SK-N-SH (cell line): ENCODE measurements around the gene ATP2B2. TPM values are rescaled to one million over a fixed set of nuclear protein-coding genes. Genes with fewer than 3 reads are reported as not detected.

Experiments used
- CTCF ChIA-PET: fragments of 300-600, 350-600 bp; formaldehyde crosslinking; extraction: SDS; loops from one replicate; lab custom pipeline; 2021; lab: Yijun Ruan, JAX
- POLR2A ChIA-PET: fragments of 350-600 bp; sonication (Branson Sonifier 250); formaldehyde crosslinking; extraction: SDS; loops from one replicate; lab custom pipeline; 2020; ENCODE audit warnings: antibody characterized with exemption, inconsistent platforms; lab: Yijun Ruan, JAX
- DNase-seq: peaks from one replicate; pipeline ENCODE4 v3.0.0; 2012
- H2AFZ ChIP-seq: fragments of 200-600 bp; sonication (generic); 2 replicates; pipeline ENCODE4 v1.8.1; 2016; ENCODE audit warnings: antibody characterized with exemption, mild to moderate bottlenecking, low read depth
- H3F3A ChIP-seq: fragments of 200-600 bp; sonication (generic); replicated peaks from 2 replicates; pipeline ENCODE3; 2016; ENCODE audit warnings: antibody characterized with exemption, mild to moderate bottlenecking; ENCODE audit not compliant: insufficient read depth
- H3K27ac ChIP-seq, 2 experiments: fragments of 200-500 bp in 1 of 2; fragments of 200-600 bp in 1 of 2; sonication (Bioruptor generic) in 1 of 2; sonication (generic), shearing (Covaris generic) in 1 of 2; 2 replicates each; pipeline versions ENCODE4 v1.5.1 to v1.6.1; 2014 to 2016; ENCODE audit warnings: low read depth in 2 of 2, inconsistent platforms in 1 of 2, low read length in 1 of 2, mild to moderate bottlenecking in 1 of 2, mixed read lengths in 1 of 2
- H3K27me3 ChIP-seq: fragments of 200-600 bp; sonication (generic), shearing (Covaris generic); 2 replicates; pipeline ENCODE4 v1.6.1; 2016; ENCODE audit warnings: mixed run types; ENCODE audit not compliant: insufficient read depth
- H3K36me3 ChIP-seq, 2 experiments: fragments of 200-500 bp in 1 of 2; fragments of 200-600 bp in 1 of 2; sonication (Bioruptor generic) in 1 of 2; sonication (generic) in 1 of 2; replicated peaks in 1 of 2; 2 replicates each; pipeline versions ENCODE3 to v1.5.1; 2014 to 2016; ENCODE audit warnings: low read length in 1 of 2, mild to moderate bottlenecking in 1 of 2; ENCODE audit not compliant: insufficient read depth in 2 of 2, control insufficient read depth in 1 of 2
- H3K4me1 ChIP-seq, 2 experiments: fragments of 200-500 bp in 1 of 2; fragments of 200-600 bp in 1 of 2; sonication (Bioruptor generic) in 1 of 2; sonication (generic), shearing (Covaris generic) in 1 of 2; 2 replicates each; pipeline versions ENCODE4 v1.5.1 to v1.6.1; 2014 to 2016; ENCODE audit warnings: low read depth in 1 of 2, low read length in 1 of 2, mixed run types in 1 of 2; ENCODE audit not compliant: insufficient read depth in 2 of 2, control insufficient read depth in 1 of 2
- H3K4me2 ChIP-seq: fragments of 200-600 bp; sonication (generic), shearing (Covaris generic); 2 replicates; pipeline ENCODE4 v1.6.1; 2017; ENCODE audit warnings: mixed run types
- H3K4me3 ChIP-seq, 2 experiments: fragments of 200-500 bp in 1 of 2; fragments of 200-600 bp in 1 of 2; sonication (Bioruptor generic) in 1 of 2; sonication (generic), shearing (Covaris generic) in 1 of 2; 2 replicates each; pipeline versions ENCODE4 v1.5.1 to v1.8.1; 2014 to 2016; ENCODE audit warnings: low read depth in 2 of 2, inconsistent platforms in 1 of 2, low read length in 1 of 2, mild to moderate bottlenecking in 1 of 2, mixed read lengths in 1 of 2, moderate library complexity in 1 of 2
- H3K79me2 ChIP-seq: fragments of 200-600 bp; sonication (generic); 2 replicates; pipeline ENCODE4 v1.8.1; 2017; ENCODE audit warnings: mild to moderate bottlenecking; ENCODE audit not compliant: insufficient read depth
- H3K9ac ChIP-seq: fragments of 200-600 bp; sonication (generic); 2 replicates; pipeline ENCODE4 v1.6.1; 2017; ENCODE audit warnings: mixed run types
- H3K9me2 ChIP-seq: fragments of 200-600 bp; sonication (generic); 2 replicates; pipeline ENCODE4 v1.6.1; 2017; ENCODE audit warnings: mixed run types
- H3K9me3 ChIP-seq: fragments of 200-600 bp; sonication (generic); 2 replicates; pipeline ENCODE4 v1.6.1; 2017; ENCODE audit warnings: mixed run types, mild to moderate bottlenecking, moderate library complexity
- H4K20me1 ChIP-seq: fragments of 200-600 bp; sonication (generic); 2 replicates; pipeline ENCODE4 v1.6.1; 2017; ENCODE audit warnings: mild to moderate bottlenecking, mixed run types; ENCODE audit not compliant: insufficient read depth
- ELF1 ChIP-seq: IDR thresholded peaks from 2 replicates; pipeline ENCODE4 v1.4.0; 2012
- EZH2phosphoT487 ChIP-seq: fragments of 200-600 bp; sonication (generic); IDR thresholded peaks from 2 replicates; pipeline ENCODE4 v1.6.1; 2017; ENCODE audit warnings: low read depth, mixed run types, mild to moderate bottlenecking, antibody characterized with exemption, moderate library complexity, borderline replicate concordance
- FOSL2 ChIP-seq: IDR thresholded peaks from 2 replicates; pipeline ENCODE4 v1.4.0; 2012; ENCODE audit warnings: low read depth, mild to moderate bottlenecking, moderate library complexity, borderline replicate concordance
- FOXJ3 ChIP-seq: sonication (generic); formaldehyde crosslinking; IDR thresholded peaks from 2 replicates; pipeline ENCODE4 v1.5.1; 2020; ENCODE audit warnings: mild to moderate bottlenecking, missing genetic modification reagents
- FOXM1 ChIP-seq: IDR thresholded peaks from 2 replicates; pipeline ENCODE4 v1.4.0; 2012; ENCODE audit warnings: low read depth, mild to moderate bottlenecking
- GABPA ChIP-seq: IDR thresholded peaks from 2 replicates; pipeline ENCODE4 v1.4.0; 2012; ENCODE audit warnings: low read depth, mild to moderate bottlenecking
- GATA2 ChIP-seq: sonication (generic); formaldehyde crosslinking; IDR thresholded peaks from 2 replicates; pipeline ENCODE4 v1.5.0; 2020; ENCODE audit warnings: mild to moderate bottlenecking, missing genetic modification reagents
- MEF2A ChIP-seq: IDR thresholded peaks from 2 replicates; pipeline ENCODE4 v1.4.0; 2012; ENCODE audit warnings: low read depth, borderline replicate concordance
- MXI1 ChIP-seq: IDR thresholded peaks from 2 replicates; pipeline ENCODE4 v1.6.1; 2012; ENCODE audit warnings: mild to moderate bottlenecking, low read depth, low read length, improper control_type of control experiment
- NFIC ChIP-seq: IDR thresholded peaks from 2 replicates; pipeline ENCODE4 v1.4.0; 2012; ENCODE audit warnings: borderline replicate concordance
- POLR2AphosphoS5 ChIP-seq: IDR thresholded peaks from 2 replicates; pipeline ENCODE4 v1.6.1; 2012; ENCODE audit warnings: low read depth, low read length
- RAD21 ChIP-seq: IDR thresholded peaks from 2 replicates; pipeline ENCODE4 v1.6.1; 2012; ENCODE audit warnings: mild to moderate bottlenecking, low read length
- RFX5 ChIP-seq: IDR thresholded peaks from 2 replicates; pipeline ENCODE4 v1.6.1; 2012; ENCODE audit warnings: mild to moderate bottlenecking, improper control_type of control experiment, low read length
- TCF12 ChIP-seq: IDR thresholded peaks from 2 replicates; pipeline ENCODE4 v1.4.0; 2012
- TEAD4 ChIP-seq: IDR thresholded peaks from 2 replicates; pipeline ENCODE4 v1.4.0; 2012; ENCODE audit warnings: mild to moderate bottlenecking, borderline replicate concordance; ENCODE audit not compliant: insufficient read depth
- WGBS: methylation state at CpG from one replicate; pipeline ENCODE4 v1.1.6; 2017; ENCODE audit warnings: low lambda C conversion rate; 5-methylcytosine and 5-hydroxymethylcytosine counted together
- polyA plus RNA-seq, 3 experiments: library from polyadenylated mRNA; depleted of rRNA; stranded (reverse); fragments of >200 nt; gene quantifications; 2 replicates each; pipeline ENCODE4 v1.2.3, GENCODE V29; 2012
- TF ChIP-seq, protein P1 (sequence below): IDR thresholded peaks from 2 replicates; pipeline ENCODE4 v1.4.0; 2012; ENCODE audit warnings: low read depth
- TF ChIP-seq, protein P2 (sequence below): IDR thresholded peaks from 2 replicates; pipeline ENCODE4; 2012

Gene ATP2B2
- polyA plus RNA-seq, 1 of the 3 experiments (the other 2 are of a cell fraction), result 0.15 TPM

DNA sequence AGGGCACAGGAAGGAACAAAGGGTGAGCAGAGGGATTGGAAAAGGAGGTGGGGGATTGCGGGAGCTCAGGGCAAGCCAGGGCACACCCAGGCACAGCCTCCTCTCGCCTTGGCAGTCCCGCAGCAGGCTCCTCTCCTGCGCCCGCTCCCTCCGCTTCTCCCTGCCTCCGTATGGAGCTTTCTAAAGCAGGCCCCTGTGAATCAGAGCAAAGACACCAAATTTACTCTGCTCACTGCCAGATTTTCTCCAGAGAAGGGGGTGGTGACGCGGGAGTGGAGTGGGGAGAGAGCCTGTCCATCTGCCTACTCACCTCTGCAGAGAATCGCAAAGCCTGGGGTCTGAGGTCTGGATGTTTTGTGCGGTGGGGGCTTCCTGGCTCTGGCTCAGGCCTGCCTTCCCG lies 20.0 kb downstream of the ATP2B2 start:
- Histone ChIP-seq H3K4me2 (no peak overlapping the region), H3F3A (no peaks in the 10 kb centered on the region), H3K9ac (no peak overlapping the region), H3K9me2 (no peaks in the 10 kb centered on the region), H3K79me2 (no peaks in the 10 kb centered on the region), H3K36me3 (no peaks in the 10 kb centered on the region), H4K20me1 (no peaks in the 10 kb centered on the region), H3K9me3 (no peaks in the 10 kb centered on the region), H3K27ac (no peak overlapping the region), H2AFZ (no peak overlapping the region), H3K4me1 (no peaks in the 10 kb centered on the region; a peak in 1 of 4 replicates), H3K4me3 (no peak overlapping the region), H3K27me3 (no peaks in the 10 kb centered on the region)
- 77% methylated on average over 11 of the region's 12 CpGs for WGBS
- ChIA-PET POLR2A (interaction anchor here (0.7 kb wide), 1 partner anchor 115 kb away, joined by 3 read pairs; no protein-coding TSS in a partner anchor), CTCF (no interaction called here)
- TF ChIP-seq FOXM1 (no peak), EZH2phosphoT487 (no peak), NFIC (no peak), GATA2 (CRISPR knock-in tag) (no peak), ELF1 (no peak), MXI1 (no peak), GABPA (no peak), RFX5 (no peak), MEF2A (no peak), TEAD4 (no peak), FOSL2 (no peak)
- TF ChIP-seq, protein P1, sequence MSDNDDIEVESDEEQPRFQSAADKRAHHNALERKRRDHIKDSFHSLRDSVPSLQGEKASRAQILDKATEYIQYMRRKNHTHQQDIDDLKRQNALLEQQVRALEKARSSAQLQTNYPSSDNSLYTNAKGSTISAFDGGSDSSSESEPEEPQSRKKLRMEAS, result no peak
- no peak for DNase-seq

DNA sequence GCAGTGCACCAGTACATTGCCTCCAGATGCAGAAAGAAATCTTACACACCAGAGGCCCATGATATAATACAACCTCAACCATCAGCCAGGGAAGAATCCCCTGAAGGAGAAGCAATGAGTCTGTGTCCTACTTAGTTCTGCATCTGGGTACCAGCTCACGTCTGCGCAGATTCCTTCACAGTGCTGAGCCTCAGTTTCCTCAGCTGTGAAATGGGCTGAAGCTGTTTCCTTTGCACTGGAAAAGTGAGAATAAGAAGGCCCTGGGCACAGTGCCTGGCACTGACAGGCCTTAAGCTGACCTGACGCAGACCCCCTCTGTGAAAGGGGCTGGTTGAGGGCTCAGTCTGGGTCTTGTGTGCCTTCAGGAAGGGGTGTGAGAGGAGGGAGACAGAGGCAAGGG lies 20.7 kb downstream of the ATP2B2 start:
- POLR2A ChIA-PET, result interaction anchor here (0.7 kb wide), 1 partner anchor 115 kb away, joined by 3 read pairs; no protein-coding TSS in a partner anchor
- Histone ChIP-seq H3F3A (no peaks in the 10 kb centered on the region), H3K9ac (no peak overlapping the region), H3K4me3 (no peak overlapping the region), H3K27ac (no peak overlapping the region), H3K9me2 (no peaks in the 10 kb centered on the region), H3K79me2 (no peaks in the 10 kb centered on the region), H3K9me3 (no peaks in the 10 kb centered on the region), H3K27me3 (no peaks in the 10 kb centered on the region), H3K4me2 (no peak overlapping the region), H3K36me3 (no peaks in the 10 kb centered on the region), H3K4me1 (no peaks in the 10 kb centered on the region; a peak in 1 of 4 replicates), H2AFZ (no peak overlapping the region), H4K20me1 (no peaks in the 10 kb centered on the region)
- CTCF ChIA-PET, result no interaction called here
- DNase-seq, result no peak
- TF ChIP-seq TCF12 (no peak), FOXM1 (no peak), RAD21 (no peak), FOXJ3 (no peak), NFIC (no peak), POLR2AphosphoS5 (no peak), GATA2 (CRISPR knock-in tag) (no peak), MEF2A (no peak)
- TF ChIP-seq, protein P2, sequence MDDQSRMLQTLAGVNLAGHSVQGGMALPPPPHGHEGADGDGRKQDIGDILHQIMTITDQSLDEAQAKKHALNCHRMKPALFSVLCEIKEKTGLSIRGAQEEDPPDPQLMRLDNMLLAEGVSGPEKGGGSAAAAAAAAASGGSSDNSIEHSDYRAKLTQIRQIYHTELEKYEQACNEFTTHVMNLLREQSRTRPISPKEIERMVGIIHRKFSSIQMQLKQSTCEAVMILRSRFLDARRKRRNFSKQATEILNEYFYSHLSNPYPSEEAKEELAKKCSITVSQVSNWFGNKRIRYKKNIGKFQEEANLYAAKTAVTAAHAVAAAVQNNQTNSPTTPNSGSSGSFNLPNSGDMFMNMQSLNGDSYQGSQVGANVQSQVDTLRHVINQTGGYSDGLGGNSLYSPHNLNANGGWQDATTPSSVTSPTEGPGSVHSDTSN, result no peak
- WGBS, result 65% methylated on average over 2 of the region's 3 CpGs
